Activated CD4-positive, alpha-beta T cell treated with anti-CD3 and anti-CD28 coated beads for 24 hours (primary cell): ENCODE data around the gene HOXC10.
A peak's percentile ranks its signal among the peaks of the same experiment; 100 is the strongest.

ENCODE experiments used
- DNase-seq, 2 donors: peaks; one replicate each; pipeline ENCODE4 v3.0.0-alpha.2; 2020; ENCODE audit warnings: low read depth in 2 of 2

Gene HOXC10

DNA sequence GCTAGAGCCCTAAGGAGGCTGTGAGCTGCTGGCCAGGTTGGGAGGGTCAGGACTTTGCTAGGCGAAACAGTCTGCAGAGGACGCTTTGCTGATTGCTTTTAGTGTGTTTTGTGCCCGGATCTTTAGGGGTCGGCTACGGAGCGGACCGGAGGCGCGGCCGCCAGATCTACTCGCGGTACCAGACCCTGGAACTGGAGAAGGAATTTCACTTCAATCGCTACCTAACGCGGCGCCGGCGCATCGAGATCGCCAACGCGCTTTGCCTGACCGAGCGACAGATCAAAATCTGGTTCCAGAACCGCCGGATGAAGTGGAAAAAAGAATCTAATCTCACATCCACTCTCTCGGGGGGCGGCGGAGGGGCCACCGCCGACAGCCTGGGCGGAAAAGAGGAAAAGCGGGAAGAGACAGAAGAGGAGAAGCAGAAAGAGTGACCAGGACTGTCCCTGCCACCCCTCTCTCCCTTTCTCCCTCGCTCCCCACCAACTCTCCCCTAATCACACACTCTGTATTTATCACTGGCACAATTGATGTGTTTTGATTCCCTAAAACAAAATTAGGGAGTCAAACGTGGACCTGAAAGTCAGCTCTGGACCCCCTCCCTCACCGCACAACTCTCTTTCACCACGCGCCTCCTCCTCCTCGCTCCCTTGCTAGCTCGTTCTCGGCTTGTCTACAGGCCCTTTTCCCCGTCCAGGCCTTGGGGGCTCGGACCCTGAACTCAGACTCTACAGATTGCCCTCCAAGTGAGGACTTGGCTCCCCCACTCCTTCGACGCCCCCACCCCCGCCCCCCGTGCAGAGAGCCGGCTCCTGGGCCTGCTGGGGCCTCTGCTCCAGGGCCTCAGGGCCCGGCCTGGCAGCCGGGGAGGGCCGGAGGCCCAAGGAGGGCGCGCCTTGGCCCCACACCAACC is 44.8 kb downstream of the HOXC10 start:
- no peak for DNase-seq

GRCh38 chr12:54030442-54030801 is 45.5 kb downstream of the HOXC10 start:
- DNase-seq: no peak

GRCh38 chr12:54030889-54031471 is 46.0 kb downstream of the HOXC10 start:
- no peak for DNase-seq

- no peak for DNase-seq
Observed at GRCh38 chr12:54031480-54031879, 46.5 kb downstream of the HOXC10 start.

DNA sequence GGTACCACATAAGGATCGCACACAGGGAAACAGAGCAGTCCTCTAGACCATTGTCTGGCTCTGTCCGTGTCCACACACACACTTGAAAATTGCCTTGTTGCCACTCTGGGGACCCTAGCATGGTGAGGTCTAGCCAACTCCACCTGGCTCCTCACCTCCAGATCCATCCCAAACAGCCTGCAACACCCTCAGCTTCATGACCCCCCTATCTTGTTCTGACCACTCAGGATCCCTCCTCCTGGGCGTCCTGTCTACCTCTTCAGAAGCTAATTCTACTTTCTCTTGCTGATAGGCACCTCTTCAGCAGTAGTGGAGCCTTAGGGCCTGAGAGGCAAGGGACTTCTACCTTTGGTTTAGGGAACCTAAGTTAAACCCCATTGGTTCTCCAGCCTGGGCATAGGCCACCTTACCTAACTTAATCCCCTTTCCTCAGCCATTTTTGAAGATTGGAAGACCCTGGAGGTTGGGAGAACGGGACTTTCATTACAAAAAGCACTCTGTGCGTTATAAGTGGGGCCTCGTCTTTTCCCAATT is 47.2 kb downstream of the HOXC10 start:
- DNase-seq: no peak

DNA sequence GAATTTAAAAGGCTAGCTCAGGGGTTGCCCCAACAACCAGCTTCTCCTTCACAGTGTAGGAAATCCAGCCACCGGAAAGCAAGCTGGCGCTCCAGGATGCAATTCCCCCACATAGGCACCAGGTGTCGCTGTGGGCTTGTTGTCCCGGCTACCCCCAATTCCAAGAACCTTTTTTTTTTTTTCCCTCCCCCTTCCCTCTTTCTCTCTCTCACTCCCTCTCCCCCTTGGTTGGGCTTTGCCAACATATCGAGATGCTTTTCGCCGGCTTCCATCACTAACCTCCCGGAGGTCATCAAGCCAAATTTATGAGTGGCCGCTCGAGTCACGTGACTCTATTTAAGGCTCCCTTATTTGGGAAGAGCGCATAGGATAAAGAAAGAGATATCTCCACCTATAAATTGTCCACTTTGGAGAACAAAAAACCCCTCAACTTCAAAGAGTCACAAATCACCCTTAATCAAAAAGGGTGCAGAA is 47.7 kb downstream of the HOXC10 start, which contains the start of gene HOXC5:
TSS of gene HOXC5 (plus strand) at position 424 of the 474 bp plus-strand sequence. CDS start 73 bp downstream, outside the sequence.
- DNase-seq: peak; percentile 41 to 45

- DNase-seq: no peak
Observed at GRCh38 chr12:54033106-54033979, 48.4 kb downstream of the HOXC10 start.

DNA sequence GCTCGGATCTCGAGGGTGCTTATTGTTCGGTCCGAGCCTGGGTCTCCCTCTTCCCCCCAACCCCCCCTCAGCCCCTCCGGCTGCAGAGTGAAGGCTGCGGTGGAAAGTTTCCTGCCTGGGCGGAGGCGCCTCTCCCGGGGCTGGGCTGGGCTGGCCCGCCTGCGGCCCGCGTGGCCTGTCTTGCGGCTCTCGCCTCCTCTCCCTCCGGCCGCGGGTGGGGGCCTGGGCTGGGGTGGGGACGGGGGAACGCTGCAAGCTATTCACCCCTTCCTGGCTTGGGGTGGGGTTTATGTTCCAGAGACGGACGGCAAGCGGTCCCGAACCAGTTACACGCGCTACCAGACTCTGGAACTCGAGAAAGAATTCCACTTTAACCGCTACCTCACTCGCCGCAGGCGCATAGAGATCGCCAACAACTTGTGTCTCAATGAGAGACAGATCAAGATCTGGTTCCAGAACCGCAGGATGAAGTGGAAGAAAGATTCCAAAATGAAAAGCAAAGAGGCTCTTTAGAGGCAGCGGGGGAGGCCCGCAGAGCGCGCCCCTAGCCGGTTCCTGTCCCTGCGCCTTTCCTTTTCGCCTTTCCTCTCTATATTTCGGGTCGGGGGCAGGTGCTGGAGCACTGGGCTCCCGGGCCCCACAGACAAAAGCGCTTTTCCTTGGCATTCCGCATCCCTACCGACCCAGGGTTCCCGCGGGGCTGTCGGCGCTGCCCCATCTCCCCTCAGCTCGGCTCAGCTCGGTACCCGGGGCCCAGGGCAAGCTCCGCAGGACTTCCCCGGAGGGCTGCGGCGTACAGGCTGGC is 49.2 kb downstream of the HOXC10 start:
- no peak for DNase-seq

GRCh38 chr12:54034785-54035310 is 49.9 kb downstream of the HOXC10 start:
- no peak for DNase-seq

GRCh38 chr12:54035568-54036264 is 50.8 kb downstream of the HOXC10 start:
- no peak for DNase-seq

DNA sequence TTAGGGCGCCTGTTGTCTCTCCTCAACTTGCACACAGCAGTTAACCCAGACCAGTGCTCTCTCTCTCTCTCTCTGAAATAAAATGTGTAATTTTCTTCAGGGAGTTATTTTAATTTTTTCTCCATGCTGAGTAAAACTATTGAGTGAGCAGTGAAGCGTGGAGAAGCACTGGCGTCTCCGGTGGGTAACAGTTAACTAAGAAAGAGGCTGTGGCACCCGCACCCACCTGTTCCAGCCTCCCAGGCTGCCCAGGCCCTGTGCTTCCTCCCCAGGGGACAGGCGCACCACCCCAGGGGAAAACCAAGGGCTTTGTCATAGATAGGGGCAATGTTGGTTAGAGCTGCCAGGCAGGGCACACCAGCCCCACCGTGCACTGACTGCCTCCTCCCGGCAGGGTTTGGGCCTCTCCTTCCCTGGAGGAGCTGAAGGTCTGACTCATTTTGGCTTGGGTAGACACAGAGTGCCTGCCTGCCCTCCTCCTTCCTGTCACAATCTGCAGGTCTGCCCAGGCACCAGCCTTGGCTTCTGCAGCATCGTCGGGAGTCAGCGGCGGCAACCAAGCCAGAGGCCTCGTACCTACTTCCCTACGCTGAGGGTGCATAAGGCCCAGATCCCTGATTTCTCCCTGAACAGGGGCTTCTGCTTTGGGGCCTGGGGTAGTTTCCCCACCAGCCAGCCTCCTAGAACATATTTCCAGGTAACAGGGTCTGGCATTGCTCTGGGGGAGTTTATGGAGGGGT is 51.8 kb downstream of the HOXC10 start:
- DNase-seq: no peak

- DNase-seq: no peak
Observed at GRCh38 chr12:54037360-54038283, 52.7 kb downstream of the HOXC10 start.

- DNase-seq: no peak
Observed at GRCh38 chr12:54038284-54038870, 53.4 kb downstream of the HOXC10 start.

DNA sequence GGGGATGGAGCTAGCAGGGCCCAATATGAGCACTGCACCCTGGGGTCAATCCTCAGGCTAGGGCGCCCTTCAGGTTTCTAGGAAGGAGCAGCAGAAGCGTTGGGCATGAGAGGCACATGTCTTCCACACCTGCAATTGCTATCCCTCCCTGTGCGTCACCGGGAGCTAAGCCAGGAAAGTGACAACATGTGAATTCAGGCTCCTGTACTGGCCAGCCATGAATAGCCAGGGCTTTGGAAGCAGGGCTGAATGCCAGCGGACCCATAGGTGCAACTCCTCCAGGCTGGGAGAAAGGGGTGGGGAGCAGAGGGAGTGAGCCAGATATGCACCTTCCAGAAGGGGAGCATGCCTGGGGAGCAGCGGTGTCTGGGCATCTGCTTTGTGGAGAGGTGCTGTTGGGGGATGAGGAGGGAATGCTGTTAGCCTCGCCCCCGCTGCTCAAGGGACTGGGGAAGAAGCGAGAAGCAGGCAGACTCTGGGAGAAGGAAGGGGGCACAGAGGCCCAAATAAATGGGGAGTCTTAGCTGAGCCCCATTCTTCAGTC is 54.0 kb downstream of the HOXC10 start:
- no peak for DNase-seq

DNA sequence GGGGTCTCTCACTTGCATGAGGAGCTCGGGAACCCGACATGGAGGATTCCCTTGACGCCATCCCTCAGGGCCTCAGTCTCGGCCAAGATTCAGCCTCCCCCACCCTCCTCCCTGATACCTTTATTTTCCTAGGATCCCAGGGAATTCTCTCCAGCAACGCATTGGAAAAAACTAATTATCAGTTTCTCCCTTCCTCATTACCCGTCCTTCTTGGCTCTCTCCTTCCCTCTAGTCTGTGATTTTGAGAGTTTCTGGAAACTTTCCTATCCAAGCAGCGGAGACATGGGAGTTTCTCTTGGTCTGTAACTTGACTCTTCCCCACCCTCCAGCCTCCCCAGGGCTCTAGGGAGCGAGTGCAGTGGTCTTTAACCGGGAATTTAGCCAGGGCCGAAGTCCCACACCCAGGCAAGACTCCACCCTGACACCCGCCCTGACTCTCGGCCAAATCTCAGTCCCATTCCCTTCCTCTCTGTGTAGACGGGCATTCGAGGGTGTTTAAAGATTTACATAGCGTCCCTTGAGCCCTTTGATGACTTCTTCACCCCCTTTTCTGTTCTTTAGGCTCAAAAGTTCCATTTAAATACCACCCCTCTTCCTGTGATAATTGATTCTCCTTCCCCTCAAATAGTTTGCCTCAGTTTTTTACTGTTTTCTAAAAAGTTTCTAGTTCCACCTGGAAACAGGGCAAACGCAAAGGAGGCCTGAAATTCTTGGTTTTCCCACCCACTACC is 54.6 kb downstream of the HOXC10 start:
- no peak for DNase-seq
